Activated CD8-positive, alpha-beta memory T cell treated with anti-CD3 and anti-CD28 coated beads for 1 hour (primary cell): ENCODE measurements around the gene RASSF3.
"Not testable (repeated sequence)": the region's sequence is repeated elsewhere in the genome, so short reads cannot be mapped to it uniquely, and the experiment has no call there.

Source experiments
- DNase-seq, 2 donors: peaks; one replicate each; pipeline ENCODE4 v3.0.0-alpha.2; 2020; ENCODE audit warnings: low read depth in 1 of 2; ENCODE audit errors: extremely low read depth in 1 of 2

Gene RASSF3

DNA sequence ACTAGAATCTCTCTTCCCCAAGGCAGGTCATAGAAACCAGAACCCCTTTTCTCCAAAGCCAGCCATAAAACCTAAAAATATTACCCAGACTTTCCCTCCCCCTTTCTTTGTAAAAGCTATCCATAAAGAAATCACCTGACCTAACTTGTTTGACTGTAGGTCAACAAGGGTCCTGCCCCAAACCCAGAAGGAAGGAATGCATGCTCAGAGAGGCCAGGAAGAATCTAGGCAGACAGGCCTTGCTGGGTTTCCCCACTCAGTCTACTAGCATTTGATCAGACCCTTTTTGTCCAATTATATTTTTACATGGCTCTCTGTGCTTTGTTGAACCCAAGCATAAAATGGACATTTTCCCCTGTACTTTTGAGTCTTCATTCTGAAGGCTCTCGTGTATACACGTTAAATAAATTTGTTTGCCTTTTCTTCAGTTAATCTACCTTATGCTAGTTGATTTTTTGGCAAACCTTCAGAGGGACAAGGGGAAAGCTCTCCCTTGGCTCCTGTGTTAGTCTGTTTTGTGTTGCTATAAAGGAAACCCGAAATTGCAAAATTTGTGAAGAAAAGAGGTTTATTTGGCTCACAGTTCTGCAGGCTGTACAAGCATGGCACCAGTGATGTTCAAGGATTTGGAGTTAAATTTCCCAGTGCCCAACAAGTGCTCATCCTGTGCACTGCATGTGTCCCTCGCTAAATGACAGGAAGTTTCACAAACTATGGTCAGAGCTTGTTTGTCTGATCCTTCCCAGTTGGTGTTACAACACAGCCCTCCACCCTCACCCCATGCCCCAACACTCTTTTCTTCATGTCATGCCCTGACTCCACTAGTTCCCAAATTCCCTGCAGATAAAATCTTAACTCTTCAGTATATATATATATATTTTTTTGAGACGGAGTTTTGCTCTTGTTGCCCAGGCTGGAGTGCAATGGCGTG is 14.2 kb upstream of the RASSF3 start:
- no peak for DNase-seq

DNA sequence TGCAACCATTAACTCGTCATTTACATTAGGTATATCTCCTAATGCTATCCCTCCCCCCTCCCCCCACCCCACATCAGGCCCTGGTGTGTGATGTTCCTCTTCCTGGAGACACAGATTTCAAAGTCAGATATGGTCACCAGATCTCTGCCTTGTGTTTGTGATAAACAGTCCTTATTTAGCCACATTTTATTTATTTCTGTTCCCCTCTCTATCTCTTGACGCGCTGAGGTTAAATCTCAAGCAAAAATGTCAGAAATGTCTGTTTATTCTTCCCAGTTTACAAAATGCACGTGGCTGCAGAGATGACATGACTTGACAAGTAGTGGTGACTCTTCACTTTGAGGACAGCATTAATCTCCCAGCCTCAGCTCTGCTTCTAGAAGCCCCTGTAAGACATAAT is 11.5 kb upstream of the RASSF3 start:
- no peak for DNase-seq

DNA sequence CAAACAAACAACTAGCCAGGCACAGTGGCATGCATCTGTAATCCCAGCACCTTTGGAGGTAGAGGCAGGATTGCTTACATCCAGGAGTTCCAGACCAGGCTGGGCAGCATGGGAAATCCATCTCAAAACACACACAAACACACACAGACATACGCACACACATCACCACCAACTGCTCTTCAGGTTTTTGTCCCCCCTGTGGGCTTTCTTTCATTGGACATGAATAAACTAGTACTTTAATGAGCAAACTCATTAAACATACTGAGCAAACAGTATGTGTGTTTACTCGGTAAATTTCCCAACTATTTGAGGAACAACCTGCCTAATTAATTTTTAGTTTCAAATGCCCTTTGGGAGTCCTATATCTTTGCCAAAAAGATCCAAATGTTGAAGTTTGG is 10.1 kb upstream of the RASSF3 start:
- no peak for DNase-seq

DNA sequence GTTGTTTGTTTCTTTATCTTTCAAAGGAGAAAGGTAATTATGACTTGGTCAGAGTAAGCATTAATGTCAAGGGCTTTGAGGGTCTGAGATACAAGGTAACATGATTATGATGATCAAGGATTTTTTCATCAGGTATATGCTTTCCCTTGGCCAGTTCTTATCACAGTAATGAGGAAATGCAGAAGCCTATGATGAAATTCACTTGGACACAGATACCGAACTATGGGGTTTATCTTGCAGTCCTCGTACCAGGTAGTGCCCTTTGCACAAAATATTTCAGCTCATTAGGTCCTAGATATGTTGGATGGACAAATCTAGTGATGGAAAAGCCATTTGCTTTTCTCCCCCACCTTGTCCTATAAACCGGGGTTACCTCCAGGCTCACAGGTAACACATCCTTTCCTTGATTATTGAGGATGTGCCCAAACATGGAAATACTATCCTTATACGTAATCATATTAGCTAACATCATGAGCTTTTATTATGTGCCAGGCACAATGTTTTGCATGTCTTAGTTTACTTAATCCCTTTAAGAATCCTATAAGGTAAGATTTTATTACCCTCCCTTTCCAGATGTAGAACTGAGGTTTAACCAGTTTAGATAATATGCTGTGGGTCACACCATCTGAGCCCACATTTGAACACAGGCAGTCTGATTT is 7.0 kb upstream of the RASSF3 start:
- DNase-seq: no peak

DNA sequence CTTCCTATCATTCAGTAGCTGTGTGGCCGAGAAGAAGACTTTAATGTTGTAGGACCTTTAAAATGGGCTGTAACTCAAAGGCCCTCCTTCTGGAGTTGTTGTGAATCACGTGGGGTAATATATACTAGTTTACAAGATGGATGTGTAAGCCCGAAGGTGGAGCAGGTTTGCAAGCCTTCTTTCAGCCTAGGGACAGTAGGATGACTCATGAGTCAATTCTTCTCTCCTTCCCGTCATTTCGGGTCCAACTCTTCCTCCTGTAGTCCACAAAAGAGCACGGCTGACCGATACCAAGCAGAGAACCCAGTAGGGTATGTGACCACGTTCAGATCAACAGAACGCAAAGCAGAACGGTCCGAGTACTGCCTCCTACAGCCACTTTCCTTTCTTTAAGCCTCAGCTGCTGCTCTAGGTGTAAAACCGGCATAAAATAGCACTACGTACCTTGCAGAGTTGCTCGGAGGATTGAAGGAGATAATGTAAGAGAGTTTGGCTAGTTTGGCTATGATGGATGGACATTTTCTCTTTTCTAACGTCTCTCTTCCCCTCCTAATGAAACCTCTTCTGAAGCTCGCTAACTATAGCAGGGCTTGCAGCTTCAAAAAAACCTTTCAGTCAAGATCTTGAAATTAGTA is 1.3 kb upstream of the RASSF3 start:
- DNase-seq: no peak

DNA sequence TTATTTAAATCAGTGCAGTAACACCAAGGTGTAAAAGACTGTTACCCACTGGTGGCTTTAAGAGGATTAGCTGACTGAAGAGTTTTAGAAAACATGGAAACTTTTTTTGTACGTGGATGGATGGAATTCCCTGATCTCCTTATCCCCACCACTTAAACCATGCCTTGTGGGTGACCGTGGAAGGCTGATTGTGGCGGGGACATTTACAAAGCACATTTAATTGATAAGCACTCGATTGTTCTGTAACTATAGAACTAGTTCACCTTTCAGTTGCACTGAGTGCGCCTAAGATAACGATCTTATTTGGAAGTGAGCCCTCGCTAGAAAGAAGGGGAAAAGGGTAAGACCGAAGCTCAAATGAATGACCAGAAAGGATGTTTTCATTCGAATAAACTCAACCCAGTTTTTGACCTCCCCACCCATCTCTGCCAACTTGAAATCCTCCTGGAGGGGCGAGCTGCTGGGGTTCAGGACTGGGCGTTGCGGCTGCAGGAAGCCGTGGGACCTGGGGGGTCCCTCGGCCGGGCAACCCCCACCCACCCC is 688 bp upstream of the RASSF3 start:
- DNase-seq: no peak

DNA sequence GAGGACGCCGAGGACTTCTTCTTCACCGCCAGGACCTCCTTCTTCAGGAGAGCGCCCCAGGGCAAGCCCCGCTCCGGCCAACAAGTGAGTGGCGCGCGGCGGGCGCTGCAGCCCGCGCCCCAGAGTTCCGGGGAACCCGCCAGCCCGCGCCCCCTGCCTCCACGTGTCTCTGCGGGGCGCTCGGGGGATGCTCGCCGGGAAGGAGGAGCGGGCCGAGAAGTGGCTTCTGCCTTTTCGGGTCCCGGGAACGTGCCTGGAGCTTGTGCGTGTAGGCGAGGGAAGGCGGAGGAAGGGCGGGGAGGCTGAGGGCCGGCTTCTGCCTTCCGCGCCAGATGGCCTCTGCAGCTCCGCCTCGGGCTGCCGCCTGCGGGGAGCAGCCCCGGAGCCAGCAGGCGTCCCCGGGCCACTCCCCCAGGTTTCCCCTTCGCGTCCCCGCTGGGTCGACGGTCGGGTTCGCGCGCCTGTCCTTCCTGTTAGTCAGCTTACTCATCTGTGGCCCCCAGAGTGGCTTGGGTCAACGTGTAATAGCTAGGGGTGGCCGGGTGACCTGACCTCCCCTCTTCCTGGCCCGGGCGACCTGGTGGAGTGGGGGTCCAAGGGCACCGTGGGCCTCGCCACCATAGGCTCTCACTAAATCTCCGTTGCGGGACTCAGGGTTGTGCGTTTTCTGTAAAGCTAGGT is 505 bp downstream of the RASSF3 start:
- peak; percentile 17 to 54 for DNase-seq

DNA sequence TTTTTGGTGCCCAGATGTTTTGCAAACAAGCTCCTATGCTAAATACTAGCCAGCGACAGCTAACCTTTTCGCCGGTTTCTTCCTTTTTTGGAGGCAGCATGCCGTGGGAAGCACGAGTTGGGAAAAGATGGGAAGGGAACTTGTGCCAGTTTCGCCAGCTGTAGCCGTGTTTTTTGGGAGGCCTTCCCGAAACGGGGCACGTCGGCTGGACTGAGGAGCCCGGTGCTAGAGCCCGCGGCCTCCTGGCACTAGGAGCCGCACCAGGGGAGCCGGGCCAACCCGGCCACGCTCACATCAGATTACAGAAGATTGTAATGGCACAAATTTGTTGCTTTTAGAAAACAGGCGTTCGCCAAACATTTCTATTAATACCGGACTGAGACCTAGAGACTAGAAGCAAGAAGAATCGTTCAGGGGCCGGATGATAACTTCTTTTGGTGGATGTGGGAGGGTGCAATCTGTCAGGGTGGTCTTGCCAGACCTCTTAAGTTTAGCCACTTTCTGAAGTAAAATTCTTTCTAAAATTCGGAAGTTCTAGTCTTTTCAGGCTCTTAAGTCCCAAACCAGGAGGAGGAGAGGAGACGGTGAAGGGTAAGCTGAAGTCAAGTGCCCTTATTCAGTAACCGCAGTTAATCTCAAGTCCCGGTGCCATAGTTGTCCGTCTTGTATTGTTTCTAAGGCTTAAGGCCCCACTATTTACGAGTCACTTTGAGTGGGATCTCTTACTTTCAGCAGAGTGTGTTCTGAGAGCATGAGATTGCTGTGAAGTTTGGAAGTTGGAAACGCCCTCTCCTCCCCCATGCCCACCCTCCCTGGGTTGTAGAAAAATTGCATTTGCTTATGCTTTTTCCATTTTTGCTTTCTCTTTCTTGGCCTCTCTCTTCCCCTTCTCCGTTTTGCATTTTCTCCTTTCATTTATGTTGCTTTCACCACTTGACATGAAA is 1.3 kb downstream of the RASSF3 start:
- DNase-seq: no peak

DNA sequence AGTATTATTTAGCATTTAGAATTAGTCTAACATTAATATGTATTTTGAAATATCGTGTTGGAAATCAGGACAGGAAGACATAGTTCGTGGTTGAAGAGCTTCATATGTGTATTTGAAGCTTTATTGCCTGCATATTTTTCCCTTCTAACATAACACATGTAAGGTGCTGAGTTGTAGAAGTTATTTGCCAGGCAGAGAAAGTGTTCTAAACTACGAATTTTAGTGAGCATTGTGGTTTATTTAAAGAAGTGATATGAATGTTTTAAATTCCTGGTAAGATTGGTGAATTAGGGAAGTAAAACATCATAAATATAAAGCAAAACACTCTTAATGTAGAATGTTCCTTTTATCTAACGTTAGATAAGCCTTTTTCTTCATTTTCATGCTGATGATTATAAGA is 2.5 kb downstream of the RASSF3 start:
- DNase-seq: no peak

DNA sequence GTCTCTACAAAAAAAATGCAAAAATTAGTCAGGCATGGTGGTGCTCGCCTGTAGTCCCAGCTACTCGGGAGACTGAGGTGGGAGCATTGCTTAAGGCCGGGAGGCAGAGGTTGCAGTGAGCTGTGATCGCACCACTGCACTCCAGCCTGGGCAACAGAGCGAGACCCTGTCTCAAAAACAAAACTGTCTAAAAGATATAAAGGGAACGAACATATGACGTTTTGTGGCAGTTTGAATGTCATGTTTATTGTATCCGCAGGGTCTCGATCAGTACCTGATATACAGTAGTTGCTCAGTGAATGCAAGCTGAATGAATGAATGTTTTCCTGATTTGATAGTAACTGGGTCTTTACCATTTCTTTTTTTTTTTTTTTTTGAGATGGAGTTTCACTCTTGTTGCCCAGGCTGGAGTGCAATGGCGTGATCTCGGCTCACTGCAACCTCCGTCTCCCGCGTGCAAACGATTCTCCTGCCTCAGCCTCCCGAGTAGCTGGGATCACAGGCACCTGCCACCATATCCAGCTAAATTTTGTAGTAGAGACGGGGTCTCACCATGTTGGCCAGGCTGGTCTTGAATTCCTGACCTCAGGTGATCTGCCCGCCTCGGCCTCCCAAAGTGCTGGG is 3.6 kb downstream of the RASSF3 start:
- not testable (repeated sequence) for DNase-seq

DNA sequence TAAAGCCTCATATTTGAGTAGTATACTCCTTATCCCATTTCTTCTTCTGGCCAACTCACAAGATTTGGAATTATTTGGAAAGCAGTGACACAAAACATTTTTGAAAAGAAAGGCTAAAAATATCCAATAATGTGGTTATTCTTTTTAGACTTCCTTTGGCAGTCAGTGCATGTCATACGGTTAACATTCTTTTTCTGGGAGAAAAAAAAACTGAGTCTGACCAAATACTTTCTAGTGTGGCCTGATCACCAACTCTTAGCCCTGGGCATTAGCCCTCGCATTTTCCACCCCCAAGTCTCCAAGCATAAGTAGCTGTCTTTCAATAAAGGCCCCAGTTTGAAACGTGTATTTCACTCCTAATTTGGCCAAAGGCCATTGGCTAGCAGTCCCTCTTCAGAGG is 5.9 kb downstream of the RASSF3 start:
- DNase-seq: no peak

DNA sequence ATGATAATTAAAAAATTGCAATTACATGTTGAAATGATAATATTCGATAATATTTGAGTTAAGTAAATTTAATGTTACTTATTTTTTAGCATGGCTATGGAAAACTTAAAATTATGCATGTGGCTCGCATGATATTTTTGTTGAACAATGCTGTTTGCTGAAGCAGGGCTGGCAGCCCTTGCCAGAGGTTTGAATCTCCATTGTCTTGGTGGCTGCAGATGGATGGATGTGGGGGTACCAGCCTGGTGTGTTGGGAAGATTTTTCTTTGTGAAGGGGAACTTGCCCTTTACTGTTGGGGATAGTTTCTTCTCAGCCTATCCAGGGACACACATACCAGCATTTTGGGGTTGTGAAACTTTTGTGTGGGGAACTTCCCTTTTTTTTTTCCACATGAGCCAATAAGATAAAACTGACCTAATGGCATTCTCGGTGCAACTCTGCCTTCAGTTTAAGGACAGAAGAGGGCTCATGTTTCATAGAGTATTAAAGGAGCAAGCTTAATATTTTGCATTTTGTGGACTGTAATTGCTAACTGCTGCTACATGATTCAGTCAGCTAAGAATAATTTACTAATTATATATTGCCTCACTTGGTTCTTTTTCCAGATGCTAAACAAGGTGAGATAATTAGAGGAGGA is 8.8 kb downstream of the RASSF3 start:
- no peak for DNase-seq

DNA sequence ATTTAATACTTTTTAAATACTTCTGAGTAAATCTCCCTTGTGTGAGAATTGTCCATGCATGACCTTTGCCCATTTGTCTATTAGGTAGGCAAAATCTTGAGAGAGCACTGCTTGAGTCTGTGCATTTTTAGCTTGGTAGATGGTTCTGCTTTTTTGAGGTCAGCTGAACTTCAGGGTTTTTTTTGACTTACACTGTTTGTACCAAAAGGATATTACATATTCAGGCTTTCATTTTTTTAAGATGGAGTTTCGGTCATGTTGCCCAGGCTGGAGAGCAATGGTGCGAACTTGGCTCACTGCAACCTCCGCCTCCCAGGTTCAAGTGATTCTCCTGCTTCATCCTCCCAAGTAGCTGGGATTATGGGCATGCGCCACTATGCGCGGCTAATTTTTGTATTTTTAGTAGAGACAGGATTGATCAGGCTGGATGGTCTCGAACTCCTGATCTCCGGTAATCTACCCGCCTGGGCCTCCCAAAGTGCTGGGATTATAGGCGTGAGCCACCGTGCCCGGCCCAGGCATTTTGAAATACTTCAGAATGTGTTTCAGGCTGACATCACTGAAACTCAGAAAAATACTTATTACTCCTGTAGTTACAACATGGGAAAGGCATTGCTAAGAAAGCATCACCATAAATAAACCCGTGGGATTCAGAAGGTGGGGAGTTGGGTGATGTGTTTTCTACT is 11.1 kb downstream of the RASSF3 start:
- no peak for DNase-seq

DNA sequence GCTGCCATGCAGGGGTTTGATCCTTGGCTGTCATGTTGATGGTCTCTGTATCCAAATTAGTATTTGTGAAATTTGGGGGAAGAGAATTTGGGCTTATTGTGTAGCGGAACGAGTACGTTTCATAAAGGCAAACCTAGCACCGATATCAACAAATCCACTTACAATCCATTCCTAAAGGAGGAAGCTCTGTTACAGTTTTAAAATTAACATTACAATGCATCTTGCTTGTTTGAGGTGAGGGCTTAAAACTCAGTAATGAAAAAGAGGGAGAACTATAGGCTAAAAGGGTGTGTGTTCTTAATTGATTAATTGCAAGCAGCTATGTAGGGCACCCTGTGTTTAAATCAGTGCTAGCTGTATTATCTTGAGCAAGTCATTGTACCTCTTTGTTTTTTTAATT is 13.7 kb downstream of the RASSF3 start:
- no peak for DNase-seq

DNA sequence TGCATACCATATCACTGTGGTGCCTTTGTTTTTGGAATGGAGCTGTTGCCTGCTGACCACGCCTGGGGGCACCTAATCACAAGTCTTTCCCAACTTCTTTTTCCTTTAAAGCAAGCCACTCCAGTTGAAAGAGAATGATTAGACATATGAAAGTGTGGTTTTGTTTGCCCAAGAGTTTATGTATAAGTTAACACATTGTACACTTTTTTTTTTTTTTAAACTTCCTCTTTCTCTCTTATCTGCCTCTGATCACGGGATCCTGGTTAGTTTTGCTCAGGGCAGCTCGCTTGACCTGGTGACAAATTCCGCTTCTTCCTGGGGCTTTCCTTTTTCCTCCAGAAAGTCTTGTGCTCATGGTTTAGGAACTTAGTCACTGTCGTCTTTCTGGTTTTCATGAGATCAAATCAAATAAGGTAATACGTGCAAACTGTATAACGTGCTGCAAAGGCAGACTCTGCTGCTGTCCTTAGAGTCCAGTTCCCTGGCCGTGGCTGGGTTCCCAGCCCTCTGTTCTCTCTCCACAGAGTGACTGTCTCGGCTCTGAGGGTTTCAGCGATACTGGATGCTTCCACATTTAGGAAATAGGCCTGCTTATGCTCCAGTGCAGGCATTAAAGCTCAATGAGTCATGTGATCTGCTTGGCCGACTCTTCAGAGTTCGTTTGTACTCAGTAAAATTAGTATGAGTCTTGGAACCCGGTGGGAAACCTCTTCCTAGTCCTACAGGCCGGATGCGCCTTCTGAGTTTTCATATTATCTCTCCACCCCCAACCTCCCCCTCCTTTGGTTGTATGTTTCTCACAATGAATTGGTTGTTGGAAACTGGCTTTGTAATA is 15.2 kb downstream of the RASSF3 start:
- no peak for DNase-seq

DNA sequence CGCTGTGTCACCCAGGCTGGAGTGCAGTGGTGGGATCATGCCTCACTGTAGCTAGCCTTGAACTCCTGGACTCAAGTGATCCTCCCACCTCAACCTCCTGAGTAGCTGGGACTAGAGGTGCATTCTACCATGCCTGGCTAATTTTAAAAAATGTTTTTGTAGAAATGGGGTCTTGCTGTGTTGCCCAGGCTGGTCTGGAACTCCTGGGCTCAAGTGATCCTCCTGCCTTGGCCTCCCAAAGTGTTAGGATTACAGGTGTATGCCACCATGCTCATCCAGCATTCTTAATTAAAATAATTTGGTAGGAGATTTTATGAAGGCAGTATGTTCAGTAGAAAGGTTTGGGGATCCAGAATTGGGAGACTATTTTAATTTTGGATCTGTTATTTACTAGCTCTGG is 16.3 kb downstream of the RASSF3 start:
- DNase-seq: not testable (repeated sequence)

DNA sequence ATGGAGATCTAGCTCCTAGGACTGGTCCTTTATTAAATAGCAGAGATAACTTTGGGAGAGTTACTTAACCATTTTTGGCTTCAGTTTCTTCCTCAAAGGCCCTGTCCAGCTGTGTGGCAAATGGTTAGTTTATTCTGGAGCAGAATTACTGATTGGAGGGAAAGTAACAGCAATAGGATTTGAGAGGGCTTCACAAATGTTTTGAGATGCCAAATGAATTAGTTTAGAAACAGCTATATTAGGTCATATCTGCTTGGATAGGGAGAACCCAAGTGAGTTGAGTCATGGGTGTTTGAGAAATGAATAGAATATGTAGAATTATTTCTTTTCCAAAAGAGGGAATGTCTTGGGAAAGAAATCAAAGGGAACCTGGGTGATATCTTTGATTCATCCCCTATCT is 17.5 kb downstream of the RASSF3 start:
- DNase-seq: no peak

DNA sequence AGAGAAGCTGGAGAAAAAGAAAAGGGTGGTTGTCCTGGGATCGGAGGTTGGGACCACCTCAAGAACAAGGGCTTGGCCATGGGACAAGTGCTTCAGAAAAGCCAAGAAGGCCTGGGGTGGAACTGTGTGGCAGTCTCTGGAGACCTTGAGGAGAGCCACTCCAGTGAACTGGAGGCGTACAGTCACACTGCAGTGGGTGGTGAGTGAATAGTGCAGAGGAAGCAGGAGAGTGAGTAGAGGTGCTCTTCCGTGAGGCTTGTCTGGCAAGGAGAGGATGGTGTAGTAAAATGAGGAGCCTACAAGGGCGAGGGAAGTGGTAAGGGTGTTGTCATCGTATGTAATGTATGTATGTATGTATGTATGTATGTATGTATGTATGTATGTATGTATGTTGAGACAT is 20.9 kb downstream of the RASSF3 start:
- no peak for DNase-seq
